NCI-H2029 (cell line): Measurements from ENCODE around the gene BDP1.
"Not testable (repeated sequence)": the region's sequence is repeated elsewhere in the genome, so short reads cannot be mapped to it uniquely, and the experiment has no call there.

Source experiments
- DNase-seq: peaks from one replicate; lab custom pipeline; 2025; lab: John Stamatoyannopoulos, UW

The BDP1 gene

DNA sequence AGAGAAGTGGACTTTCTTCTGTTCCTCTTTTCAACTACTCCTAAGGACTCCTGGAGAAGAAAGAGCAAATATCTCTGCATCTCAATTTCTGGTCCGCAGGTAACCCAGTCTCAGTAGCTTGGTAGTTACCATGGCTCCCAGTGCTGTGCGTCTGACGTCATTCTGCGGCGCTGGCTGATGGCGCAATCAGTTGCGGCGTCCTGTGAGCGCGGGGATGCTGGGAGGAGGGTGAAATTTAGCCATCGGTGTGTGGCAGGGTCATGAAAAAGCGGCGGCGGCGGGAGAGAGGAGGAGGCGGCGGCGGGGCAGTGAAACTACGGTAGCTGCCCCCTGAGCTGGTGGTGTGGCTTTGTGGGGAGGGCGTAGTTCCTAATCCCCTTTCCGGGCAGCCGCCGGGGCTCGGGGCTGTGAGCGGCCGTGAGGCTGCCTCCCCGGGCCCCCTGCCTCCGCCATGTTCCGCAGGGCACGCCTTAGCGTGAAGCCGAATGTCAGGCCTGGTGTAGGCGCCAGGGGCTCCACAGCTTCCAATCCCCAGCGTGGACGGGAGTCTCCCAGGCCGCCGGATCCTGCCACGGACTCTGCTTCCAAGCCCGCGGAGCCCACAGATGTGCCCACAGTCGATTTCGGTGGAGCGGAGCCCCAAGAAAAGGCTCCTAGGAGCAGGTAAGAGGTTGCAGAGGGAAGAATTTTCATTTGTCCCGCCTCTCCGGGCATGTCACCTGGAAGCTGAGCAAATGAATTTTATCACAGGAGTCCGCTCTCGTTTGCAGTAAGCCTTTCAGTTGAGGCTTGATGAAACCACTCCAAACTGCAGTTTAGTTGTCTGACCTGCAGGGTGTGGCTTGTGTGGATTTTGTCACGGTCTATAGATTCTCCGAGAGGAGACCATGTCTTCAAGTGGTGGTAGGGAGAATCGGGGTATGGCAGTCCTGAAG is at the start of gene BDP1:
Gene BDP1, plus strand, starts transcription at position 225 of the 935 bp plus-strand sequence. Its CDS starts 227 bp downstream, at position 452.
- peak; percentile 93 for DNase-seq

DNA sequence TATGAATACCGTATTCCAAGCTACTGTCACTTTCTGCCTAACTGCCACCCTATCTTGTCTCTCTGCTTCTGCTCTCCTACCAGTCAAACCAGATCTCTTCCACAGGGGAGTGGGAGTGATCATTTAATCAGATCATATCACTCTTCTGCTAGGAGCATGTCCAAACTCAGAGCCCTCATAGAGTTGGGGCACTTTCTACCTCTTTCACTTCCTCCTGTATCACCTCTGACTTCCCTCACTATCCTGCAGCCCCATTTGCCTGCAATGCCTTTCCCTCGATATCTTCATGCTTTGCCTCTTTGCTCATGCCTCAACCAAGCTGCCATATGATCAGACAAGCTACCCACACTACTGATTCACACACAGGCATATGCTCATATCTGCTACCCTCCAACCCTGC is 45.4 kb upstream of the BDP1 start:
- DNase-seq: not testable (repeated sequence)

DNA sequence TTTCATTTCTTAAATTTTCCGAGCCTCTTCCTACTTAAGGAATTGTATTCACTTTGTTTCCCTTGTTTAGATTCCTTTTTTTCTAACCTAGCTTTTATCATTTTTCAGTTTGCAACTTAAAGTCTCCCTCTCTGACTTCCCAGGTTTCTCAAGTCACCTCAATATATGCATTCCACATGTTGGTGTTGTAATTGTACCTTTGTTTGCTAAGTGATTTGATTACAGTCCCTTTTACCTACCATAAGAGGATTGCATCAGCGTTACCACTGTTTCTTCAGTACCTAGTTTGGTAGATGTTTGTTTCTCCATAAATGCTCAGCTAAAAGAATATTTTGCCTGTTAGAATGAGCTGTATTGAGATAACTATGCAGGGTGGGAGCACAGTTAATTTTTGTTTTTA is 39.8 kb upstream of the BDP1 start:
- DNase-seq: not testable (repeated sequence)

GRCh38 chr5:71418026-71418425 is 37.4 kb upstream of the BDP1 start:
- not testable (repeated sequence) for DNase-seq

DNA sequence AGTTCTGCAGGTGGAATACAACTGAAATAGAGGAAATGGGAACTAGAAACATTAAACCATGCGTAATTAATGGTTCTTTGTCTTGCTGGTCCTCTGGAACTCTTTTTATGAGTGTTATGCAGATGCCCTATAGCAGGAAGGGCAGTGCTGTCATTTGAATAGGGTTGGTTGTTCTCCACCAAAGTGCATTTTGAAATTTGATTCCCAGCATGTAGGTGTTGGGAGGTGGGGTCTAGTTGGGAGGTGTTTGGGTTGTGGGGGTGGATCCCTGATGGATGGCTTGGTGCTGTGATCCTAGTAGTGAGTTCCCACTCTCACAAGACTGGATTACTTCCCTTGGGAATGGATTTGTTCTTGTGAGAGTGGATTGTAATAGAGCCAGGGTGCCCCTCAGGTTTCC is 34.2 kb upstream of the BDP1 start:
- DNase-seq: not testable (repeated sequence)

GRCh38 chr5:71423896-71424295 is 31.6 kb upstream of the BDP1 start:
- DNase-seq: not testable (repeated sequence)

GRCh38 chr5:71426686-71427474 is 28.6 kb upstream of the BDP1 start:
- DNase-seq: not testable (repeated sequence)

DNA sequence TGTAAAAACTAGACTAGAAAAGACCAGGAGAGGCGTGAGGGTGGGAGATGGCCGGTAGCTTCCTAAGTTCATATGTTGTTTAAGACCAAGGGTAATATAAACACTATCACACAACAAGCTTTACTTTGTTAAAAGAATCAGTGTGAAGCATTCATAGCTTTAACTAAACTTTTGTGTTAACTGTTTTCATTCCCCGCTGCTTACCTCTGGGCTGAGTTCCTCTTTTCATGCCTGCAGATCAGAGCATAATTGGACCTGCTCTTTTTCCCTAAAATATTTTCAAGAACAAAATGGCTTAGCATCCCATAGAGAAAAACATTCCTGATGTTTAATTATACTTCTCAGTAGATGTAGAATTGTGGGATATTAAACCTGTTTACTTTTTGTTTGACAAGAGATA is 23.0 kb upstream of the BDP1 start:
- not testable (repeated sequence) for DNase-seq

GRCh38 chr5:71434825-71435224 is 20.6 kb upstream of the BDP1 start:
- not testable (repeated sequence) for DNase-seq

DNA sequence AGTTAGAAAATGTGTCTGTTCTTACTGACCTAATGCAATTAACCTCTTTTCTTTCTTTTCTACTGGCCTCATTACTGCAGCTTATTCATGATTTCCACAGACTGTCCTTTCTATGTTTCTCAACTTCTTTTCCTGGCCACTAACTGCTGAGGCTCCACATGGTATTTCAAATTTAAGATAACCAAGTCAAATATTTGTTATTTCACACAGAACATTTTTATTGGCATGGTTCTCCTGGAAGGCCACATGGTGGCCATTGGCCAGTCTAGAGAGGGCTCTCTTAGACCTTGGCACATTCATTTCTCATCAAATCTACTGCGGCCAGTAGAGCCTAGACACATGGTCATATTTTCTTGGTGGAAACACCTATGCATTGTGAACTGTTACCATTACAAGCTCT is 13.9 kb upstream of the BDP1 start:
- DNase-seq: not testable (repeated sequence)

- DNase-seq: not testable (repeated sequence)
Observed at GRCh38 chr5:71443891-71444290, 11.6 kb upstream of the BDP1 start.

DNA sequence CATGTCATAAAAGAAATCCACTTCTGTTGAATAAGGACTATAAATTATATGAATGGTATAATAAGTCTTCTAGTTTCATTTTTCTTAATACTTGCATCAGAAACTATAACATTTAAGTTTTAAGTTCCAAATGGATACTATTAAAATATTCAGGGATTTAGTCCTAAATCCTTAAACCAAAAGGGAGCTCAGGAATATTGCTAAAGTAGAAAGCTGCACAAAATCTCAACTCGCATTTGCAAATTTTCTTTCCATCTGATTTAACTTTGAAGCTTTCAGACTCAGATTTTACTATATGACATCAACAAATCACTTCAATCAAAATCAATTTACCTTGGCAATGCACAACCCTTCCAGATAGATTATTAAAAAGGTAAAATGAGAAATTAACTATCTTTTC is 10.4 kb upstream of the BDP1 start:
- not testable (repeated sequence) for DNase-seq

DNA sequence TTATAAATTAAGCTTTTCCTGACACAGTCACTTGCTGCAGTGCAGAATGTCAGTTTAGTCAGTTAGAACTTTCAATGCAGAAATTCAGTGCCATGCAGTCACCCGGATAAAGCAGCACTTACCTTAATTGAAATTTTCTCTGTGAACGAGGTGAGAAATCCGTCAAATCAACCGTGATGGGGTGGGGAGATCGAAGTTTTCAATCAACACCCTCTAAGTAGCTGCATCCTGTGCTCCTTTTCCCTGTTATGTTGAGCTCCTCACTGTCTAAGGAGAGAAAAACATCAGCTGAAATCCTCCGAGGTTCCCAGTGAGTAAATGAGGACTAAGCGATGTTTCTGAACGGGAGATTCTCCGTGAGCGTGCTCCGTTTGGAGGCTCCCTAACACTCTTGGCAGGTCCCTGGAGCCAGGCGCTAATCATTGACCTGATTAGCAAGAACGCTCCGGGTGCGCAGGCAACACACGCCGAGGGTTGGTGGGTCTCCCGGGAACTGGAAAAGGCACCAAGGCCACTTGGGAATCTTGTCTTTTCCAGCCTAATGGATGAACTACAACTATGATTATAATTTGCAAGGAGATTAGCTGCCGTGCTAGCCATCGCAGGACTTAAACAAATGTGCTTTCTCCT is 9.8 kb upstream of the BDP1 start:
- DNase-seq: not testable (repeated sequence)

DNA sequence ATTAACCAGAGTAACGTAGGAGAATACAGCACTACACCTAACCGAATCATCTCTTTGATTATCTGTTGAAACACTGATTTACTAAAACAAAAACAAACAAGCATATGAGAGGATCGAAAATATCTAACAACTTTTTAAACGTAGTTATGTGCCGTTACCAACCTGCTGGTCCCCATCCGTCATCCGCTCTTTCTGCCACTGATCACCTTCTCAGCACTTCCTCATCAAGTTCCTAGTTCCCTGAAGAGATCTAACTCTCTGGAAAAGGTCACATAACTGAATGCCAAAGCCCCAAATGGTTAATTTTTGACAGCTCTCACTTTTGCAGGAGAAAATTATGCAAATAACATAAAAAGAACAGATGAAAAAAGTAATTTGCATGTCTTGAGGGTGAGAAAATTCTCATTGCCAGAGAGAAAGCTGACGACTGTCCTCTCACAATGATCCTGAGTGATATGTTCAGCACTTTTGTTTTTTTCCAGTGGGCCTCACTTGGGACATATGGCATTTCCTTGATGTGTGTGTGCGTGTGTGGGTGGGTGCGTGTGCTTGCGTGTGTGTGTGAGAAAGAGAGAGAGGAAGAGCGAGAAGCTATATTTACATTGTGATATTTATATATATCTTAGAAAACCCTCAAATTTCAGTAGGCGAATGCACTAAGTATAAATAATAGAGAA is 8.8 kb upstream of the BDP1 start:
- not testable (repeated sequence) for DNase-seq

GRCh38 chr5:71447218-71447808 is 8.1 kb upstream of the BDP1 start:
- peak; percentile 50 for DNase-seq

GRCh38 chr5:71452876-71453275 is 2.6 kb upstream of the BDP1 start:
- DNase-seq: no peak

GRCh38 chr5:71454913-71455312 is 538 bp upstream of the BDP1 start:
- no peak for DNase-seq

- no peak for DNase-seq
Observed at GRCh38 chr5:71456362-71456743, 902 bp downstream of the BDP1 start.

- DNase-seq: no peak
Observed at GRCh38 chr5:71457106-71457505, 1.7 kb downstream of the BDP1 start.

DNA sequence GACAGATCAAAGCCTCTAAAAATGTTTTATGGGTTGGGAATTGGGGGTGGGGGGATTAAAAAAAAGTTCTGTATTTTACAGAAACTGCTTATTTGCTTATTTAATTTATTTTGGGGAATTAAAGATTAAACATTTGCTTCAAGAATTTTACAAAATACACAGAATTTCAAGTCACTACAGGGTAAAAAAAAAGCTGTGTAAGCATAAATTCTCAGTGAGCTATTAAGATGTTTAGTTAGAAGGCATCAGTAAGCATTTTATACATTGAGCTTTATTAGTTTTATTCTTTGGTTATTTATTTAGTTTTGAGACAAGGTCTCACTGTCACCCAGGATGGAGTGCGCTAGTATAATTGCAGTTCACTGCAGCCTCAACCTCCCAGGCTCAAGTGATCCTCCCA is 5.2 kb downstream of the BDP1 start:
- no peak for DNase-seq

GRCh38 chr5:71461360-71461759 is 5.9 kb downstream of the BDP1 start:
- no peak for DNase-seq
